CD4-positive, alpha-beta T cell treated with Interferon alpha-2 for 1 hour (primary cell): ENCODE results near the gene SPATA6.
"Not testable (repeated sequence)": the region's sequence is repeated elsewhere in the genome, so short reads cannot be mapped to it uniquely, and the experiment has no call there.

Experiments
- DNase-seq, 2 donors: peaks; one replicate each; pipeline ENCODE4 v3.0.0-alpha.2; 2020 to 2022

SPATA6 gene

DNA sequence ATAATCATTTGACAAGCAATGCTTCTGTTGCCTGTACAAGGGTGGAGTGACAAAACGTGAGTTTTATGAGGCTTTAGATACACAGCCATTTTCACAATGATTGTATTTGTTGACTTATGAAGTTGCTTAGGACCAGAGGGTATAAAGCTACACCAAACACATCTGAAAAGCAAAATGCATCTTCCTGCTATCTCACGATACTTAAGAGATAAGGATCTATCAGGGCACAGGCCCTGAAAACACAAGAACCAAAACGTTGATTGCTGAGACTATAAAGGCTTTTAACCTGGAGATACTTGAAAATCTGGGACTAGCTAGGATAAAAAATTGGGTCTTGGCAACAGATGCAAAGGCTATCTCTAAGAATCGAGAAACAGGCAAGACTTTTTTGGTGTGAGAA, 133.7 kb downstream of the SPATA6 start:
- no peak for DNase-seq

DNA sequence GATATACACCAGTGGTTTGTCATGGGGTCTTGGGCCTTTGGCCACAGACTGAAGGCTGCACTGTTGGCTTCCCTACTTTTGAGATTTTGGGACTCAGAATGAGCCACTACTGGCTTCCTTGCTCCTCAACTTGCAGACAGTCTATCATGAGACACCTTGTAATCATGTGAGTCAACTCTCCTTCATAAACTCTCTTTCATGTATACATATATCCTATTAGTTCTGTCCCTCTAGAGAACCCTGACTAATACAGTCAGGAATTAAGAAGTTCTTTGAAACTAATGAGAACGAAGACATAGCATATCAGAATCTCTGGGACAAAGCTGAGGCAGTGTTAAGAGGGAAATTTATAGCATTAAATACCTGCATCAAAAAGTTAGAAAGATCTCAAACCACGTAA, 138.7 kb downstream of the SPATA6 start:
- DNase-seq = no peak

DNA sequence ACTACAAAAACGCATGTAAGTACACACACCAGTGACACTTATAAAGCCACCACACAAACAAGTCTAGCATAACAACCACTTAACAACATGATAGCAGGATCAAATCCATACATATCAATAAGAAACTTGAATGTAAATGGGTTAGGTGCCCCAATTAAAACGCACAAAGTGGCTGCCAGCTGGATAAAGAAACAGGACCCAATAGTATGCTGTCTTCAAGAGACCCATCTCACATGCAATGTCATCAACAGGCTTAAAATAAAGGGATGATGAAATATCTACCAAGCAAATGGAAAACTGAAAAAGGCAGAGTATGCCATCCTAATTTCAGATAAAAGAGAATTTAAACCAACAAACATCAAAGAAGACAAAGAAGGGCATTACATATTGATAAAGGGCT, 139.9 kb downstream of the SPATA6 start:
- no peak for DNase-seq

DNA sequence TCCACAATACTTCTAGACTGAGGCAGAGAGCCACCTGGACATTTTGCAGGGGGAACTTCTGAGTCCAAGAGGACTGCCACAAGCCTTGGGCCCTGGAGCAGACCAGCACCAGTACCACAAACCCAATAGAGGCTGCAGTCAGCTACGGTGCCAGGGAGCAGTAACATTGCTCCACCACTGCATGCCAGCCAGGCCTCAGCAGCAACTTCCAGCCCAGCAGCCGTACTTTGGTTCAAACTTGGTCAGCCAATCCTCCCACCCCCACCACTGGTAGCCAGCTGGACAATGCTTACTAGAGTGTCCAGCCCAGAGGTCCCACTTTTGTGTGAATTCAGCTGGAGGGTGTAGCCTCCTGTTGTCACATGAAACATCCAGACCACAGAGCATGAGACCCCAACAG, 142.1 kb downstream of the SPATA6 start:
- no peak for DNase-seq

DNA sequence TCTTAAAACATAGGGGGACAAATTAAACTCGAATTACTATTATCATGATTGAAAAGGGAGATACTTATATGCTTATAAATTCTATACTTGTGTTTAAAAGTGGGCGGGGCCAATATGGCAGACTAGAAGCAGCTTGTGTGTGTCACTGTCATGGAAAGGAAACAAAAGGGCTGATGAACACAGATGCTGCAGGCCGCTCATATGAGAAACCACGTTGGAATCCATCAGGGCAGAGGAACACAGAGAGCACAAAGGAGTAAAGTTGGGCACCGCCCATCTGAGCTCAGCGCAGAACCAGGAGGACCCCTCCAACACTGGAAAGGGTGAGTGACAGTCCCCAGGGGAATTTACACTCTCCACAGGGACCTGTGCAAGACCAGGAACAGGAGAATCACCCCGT, 142.5 kb downstream of the SPATA6 start:
- no peak for DNase-seq

DNA sequence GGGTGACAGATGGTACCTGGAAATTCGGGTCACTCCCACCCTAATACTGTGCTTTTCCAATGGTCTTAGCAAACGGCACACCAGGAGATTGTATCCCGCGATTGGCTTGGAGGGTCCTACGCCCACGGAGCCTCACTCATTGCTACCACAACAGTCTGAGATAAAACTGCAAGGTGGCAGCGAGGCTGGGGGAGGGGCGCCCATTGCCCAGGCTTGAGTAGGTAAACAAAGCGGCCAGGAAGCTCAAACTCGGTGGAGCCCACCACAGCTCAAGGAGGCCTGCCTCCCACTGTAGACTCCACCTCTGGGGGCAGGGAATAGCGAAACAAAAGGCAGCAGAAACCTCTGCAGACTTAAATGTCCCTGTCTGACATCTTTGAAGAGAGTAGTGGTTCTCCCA, 160.2 kb downstream of the SPATA6 start:
- DNase-seq = not testable (repeated sequence)

DNA sequence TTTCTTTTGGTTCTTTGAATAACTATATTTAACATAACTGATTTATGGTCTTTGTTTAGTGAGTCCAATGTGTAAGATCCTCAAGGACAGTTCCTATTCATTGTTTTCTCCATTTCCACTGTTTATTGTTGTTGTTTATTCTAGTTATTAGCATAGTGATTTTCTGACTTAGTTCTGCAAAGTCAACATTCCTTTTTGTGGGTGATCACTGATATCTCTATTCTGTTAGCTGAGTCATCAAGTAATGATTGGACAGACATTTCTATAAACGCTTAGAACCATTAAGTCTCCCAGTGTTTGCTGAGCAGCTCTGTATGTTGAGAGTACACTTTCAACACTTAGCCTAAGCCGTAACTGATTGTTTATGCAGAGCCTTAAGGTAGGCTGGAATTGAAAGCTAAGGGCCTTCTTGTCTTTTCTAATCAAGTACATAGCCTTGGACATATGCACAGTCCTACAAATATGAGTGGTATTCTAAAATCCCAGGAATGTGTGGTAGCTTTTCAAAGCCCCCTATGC, 162.4 kb downstream of the SPATA6 start:
- no peak for DNase-seq

DNA sequence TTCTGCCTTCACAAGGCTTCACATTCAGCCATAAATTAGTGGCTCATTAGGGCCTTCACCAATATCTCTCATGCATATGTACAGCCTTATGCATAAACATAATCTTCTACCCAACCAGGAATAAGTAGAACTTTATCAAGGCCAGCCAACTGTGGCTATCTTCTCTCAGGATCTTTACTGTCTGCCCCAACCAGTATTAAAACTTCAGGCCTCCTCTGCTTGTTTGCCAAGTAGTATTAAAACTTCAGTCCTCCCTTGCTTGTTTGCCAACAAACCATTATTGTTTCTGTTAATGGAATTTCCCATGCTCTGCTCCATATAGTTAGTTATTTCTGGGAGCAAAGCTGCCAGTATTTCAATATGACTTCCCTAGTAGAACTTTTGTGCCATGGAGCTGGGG, 169.4 kb downstream of the SPATA6 start:
- DNase-seq = no peak

DNA sequence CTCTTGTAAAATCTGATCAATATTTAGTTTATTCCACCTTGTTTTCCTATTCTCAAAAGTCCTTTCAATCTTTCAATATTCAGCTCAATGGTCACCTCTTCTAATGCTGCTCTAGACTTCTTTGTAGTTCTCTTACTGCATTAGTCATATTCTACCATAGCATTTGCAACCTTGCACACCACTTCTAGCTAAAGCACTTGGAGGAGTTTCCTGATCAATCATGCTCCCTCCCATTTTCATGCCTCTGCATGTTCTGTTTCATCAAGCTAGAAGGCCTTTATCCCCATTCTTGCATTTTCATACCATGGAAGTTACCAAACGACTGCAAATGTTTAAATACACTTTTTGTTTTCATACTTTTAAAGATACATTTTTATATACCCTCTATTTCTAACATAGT, 177.3 kb downstream of the SPATA6 start:
- DNase-seq = no peak

DNA sequence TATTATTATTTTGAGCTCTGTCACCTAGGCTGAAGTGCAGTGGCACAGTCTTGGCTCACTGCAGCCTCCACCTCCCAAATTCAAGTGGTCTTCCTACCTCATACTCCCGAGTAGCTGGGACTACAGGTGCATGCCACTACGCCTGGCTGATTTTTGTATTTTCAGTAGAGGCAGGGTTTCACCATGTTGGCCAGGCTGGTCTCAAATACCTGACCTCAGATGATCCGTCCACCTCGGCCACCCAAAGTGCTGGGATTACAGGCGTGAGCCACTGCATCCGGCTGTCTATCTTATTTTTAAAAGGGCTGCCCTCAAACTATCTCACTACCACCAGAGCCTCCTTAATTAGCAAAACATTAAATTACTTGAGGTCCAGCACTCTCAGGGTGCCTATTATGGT, 177.9 kb downstream of the SPATA6 start:
- not testable (repeated sequence) for DNase-seq

DNA sequence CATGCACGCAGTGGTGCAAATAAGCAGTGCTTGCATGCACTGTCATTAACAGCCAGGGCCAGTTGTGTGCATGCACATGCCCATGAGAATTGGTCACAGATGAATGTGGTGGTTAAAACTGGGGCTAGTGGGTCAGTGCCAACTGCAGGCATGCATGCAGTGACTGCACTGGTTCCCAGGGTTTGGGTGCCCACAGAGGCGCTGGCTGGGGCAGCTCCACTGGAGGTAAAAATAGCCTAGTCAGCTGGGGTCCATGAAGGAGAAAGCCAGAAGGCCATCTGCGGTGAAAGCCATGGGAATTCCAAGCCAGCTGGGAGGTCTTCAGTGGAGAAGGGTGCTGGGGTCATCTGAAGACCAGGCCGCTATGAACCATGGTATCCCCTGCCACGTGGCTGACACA, 179.3 kb downstream of the SPATA6 start:
- DNase-seq = no peak

DNA sequence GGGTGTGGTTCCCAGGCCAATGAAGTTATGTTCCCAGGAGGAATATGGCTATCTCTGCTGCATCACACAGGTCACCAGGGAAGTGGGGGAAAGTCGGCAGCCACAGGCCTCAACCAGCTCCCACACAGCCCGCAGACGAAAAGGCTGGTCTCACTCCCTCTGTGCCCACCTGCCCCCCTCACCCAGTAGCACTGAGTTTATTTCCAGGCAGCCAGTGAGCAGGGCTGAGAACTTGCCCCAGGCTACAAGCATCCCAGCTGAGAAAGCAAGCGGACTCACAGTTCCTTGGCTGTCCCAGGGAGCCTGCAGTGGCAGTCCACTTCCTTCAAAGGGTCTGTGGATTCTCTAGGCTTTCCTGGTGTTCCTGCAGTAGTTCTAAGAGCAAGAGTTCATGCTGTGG, 180.6 kb downstream of the SPATA6 start:
- DNase-seq = no peak

DNA sequence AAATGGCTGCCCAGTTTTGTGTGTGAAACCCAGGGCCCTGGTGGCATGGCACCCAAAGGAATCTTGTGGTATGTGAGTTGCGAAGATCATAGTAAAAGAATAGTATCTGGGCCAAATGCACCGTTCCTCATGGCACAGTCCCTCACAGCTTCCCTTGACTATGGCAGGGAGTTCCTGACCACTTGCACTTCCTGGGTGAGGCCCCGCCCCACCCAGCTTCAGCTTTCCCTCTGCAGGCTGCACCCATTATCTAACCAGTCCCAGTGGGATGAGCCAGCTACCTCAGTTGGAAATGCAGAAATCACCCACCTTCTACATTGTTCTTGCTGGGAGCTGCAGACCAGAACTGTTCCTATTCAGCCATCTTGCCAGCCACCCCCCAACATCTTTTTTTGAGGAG, 186.5 kb downstream of the SPATA6 start:
- DNase-seq = no peak

DNA sequence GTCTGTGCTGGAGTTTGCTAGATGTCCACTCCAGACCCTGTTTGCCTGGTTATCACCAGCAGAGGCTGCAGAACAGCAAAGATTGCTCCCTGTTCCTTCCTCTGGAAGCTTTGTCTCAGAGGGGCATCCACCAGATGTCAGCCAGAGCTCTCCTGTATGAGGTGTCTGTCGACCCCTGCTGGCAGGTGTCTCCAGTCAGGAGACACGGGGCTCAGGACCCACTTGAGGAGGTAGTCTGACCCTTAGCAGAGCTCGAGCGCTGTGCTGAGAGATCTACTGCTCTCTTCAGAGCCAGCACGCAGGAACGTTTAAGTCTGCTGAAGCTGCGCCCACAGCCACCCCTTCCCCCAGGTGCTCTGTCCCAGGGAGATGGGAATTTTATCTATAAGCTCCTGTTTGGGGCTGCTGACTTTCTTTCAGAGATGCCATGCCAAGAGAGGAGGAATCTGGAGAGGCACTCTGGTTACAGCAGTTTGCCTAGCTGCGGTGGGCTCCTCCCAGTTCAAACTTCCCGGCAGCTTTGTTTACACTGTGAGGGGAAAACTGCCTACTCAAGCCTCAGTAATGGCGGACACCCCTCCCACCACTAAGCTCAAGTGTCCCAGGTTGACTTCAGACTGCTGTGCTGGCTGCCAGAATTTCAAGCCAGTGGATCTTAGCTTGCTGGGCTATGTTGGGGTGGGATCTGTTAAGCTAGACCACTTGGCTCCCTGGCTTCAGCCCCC, 187.1 kb downstream of the SPATA6 start:
- not testable (repeated sequence) for DNase-seq

DNA sequence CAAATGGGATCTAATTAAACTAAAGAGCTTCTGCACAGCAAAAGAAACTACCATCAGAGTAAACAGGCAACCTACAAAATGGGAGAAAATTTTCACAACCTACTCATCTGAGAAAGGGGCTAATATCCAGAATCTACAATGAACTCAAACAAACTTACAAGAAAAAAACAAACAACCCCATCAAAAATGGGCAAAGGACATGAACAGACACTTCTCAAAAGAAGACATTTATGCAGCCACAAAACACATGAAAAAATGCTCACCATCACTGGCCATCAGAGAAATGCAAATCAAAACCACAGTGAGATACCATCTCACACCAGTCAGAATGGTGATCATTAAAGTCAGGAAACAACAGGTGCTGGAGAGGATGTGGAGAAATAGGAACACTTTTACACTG, 189.7 kb downstream of the SPATA6 start:
- DNase-seq = not testable (repeated sequence)

DNA sequence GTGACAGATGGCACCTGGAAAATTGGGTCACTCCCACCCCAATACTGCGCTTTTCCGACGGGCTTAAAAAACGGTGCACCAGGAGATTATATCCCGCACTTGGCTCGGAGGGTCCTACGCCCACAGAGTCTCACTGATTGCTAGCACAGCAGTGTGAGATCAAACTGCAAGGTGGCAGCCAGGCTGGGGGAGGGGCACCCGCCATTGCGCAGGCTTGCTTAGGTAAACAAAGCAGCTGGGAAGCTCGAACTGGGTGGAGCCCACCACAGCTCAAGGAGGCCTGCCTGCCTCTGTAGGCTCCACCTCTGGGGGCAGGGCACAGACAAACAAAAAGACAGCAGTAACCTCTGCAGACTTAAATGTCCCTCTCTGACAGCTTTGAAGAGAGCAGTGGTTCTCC, 194.6 kb downstream of the SPATA6 start:
- not testable (repeated sequence) for DNase-seq

DNA sequence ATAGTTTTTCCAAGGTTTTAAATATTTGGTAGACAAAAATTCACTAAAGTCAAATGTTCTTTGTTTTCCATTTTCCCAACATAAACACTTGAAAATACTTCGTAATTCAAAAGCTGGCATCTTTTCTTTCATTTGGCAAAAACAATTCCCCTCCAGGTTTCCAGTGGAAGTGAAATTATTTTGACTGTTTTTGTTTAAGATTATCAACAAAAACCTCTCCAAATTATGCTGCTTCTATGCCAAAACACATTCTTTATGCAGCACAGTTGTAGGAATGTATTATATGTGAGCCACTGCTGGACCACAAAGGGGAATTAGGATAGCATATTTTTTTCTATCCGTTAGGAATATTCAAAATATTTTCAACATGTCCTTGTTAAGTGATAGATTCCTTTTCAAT, 205.4 kb downstream of the SPATA6 start:
- DNase-seq = no peak

DNA sequence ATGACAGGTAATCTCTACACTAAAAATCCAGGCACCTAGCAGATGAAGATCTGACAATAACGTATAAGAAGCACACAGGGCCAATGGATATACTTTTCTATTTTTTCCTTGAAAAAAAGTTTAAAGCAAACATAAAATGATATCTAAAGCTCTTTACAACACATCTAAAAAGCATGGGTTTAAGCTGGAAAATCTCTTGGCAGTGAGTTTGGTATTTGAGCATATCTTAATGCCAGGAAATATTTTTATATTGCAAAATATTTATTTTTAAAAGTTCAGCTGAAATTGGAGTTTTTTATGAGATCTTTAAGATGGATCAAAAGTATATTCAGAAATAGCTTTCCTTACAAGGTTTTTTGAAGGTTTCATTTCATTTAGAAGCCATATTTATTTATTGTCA, 209.0 kb downstream of the SPATA6 start:
- DNase-seq = no peak

DNA sequence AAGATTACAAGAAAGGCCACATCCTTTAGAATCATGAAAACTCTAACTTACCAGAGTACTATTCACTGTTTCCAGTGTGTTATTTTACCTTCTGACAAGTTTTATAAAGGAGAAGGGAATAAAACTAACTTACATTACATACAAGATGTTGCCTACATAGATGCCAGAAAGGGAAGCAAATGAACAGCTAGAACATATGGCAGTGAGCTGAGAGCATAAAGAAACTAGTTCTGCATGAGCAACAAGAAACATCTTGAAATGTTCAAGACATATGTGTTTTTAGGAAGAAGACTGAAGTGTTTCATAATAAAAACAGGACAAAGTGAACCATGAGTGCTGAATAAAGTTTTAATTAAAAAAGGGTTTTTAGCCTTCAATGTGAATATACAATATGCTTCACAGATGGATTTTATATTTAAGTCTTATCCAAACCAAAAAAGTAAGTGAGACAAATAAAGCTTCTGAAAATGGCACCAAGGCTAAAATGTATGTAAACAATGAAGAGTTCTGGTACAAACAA, 210.1 kb downstream of the SPATA6 start:
- DNase-seq = no peak

DNA sequence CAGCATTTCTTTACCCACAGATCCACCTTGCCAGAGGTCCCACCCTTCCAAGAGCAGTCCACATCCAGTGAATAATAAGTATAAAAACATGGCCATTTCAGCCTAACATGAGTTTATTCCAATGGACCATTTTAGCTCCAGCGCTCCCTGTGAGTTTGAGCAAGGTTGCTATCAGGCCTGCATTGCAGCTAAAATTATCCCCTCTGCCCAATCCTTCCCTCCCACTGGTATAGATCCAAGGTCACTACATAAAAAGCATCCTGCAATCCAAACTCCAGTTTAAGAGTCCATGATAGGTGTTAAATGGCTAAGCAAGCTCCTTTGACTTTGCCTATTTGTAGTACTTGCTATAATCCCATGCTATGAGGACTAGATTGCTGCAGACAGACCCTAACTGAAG, 213.9 kb downstream of the SPATA6 start:
- DNase-seq = no peak

DNA sequence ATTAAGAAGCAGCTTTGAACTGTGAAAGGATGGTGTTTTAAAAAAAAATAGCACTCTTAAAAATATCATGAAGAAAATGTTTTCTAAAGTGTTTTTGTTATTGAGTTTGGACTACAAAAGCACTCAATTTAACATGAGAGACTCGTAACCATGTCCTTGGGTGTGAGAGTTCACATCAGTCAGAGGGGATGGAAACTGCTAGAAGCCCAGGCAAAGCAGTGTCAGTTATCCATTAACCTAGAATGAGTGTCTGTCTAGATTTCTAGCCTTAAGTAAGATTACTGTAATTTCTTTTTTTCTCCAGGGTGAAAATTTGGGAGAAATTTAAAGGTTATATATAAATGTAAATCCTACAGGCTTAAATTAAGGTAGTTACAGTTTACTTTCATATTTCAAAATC, 217.8 kb downstream of the SPATA6 start:
- no peak for DNase-seq

DNA sequence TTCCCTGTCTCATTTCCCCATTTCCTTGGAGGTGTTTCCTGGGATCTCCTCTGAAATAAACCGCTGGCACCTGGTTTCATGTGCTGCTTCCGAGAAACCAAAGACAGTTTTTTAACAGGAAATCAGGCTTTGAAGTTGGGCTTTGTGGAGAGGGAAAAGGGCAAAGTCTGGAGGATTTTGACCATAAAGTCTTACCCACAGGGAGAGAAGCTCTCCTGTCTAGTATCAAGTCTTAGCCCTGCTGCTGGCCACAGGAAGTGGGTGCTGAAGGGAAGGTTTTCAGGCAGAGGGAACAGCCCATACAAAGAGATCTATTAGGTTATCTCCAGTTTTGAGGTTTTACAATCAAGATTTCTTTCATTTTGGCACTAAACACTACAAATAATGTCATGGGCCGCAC, 220.2 kb downstream of the SPATA6 start:
- no peak for DNase-seq

DNA sequence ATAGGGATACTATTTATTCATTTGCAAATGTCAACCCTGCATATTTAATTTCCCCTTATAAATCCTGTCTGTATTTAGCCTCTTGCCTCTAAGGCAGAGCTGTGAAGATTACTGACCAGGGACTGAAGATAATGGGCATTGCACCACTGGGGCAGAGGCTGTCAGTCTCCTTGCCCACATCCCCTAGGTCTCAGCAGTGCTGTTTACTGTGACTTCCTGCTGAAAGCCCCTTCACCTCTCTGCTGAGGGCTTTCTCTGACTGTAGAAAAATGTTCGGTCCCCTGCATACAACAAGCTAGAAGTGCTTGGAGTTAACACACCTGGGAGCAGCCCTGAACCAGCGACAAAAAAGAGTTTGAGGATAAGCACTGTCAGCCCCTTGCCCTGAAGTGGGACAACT, 220.7 kb downstream of the SPATA6 start:
- no peak for DNase-seq

DNA sequence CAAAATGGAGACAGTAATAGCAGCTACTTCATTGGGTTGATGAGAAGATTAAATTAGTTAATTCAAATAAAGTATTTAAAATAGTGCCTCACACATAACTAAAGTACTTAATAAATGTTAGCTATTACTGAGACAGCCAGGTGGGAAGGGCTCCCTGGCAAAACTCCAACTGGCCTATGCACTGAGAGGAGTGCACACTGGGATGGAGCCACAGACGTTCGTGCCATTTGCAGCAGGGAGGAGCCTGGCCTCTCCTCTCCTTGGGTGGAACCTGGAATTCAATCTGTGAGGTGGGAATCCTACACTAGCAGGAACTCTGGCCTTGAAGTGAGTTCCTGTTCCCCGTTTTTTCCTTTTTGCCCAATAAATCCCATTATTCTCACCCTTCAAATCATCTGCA, 221.4 kb downstream of the SPATA6 start:
- no peak for DNase-seq

DNA sequence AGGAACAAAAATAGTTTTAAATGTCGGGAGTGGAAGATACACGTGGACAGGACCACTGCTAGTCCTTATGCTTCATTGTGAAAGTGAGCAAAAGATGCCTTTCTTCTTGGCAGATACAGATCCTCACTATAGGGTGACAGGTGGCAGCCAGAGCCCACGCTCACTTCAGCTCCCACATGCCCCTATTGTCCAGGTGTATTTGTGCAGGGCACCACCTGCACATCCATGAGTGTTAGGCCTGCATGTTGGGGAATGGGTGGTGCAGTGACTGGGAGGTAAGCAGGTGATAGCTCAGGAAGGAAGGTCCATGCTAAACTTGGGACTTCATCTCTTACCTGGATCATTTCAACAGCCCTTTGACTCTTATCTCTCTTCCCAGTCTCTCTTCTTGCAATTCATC, 222.1 kb downstream of the SPATA6 start:
- no peak for DNase-seq
